NCI-H187 (cell line): ENCODE data around the gene DISC1.

Experiments
- DNase-seq, 2 experiments: peaks; one replicate each; lab custom pipeline; 2025; lab: John Stamatoyannopoulos, UW

Gene DISC1

DNA sequence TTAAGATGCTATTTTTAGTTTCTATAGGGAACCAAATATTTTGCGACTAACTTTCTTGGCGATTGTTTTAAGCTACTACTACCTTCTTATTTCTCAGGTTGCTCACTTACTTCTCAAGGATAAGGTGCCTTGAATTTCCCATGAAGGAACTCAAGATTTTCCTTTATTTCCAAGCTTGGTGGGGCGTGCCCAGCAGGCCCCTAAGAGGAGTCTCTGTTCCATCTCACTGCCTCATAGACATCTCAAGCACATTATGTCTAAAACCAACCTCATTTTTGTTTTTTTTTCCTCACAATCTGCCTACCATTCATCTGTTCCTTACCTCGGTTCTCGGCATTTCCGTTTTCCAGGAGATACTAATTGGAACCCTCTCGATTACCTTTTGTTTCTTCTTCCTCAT lies 421.9 kb downstream of the DISC1 start:
- no peak for DNase-seq

DNA sequence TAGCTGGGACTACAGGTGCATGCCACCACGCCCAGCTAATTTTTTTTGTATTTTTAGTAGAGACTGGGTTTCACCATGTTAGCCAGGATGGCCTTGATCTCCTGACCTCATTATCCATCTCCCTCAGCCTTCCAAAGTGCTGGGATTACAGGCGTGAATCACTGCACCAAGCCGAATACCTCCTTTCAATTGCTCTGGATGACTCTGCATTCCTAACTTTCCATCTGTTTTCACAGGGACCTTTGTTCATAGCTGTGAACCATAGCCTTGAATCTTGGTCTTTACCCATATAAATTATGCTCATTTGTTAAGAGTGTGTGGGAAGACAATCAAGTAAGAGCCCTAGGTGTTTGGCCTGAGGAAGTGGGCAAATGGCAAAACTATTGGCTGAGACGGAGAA lies 422.7 kb downstream of the DISC1 start:
- DNase-seq: no peak

DNA sequence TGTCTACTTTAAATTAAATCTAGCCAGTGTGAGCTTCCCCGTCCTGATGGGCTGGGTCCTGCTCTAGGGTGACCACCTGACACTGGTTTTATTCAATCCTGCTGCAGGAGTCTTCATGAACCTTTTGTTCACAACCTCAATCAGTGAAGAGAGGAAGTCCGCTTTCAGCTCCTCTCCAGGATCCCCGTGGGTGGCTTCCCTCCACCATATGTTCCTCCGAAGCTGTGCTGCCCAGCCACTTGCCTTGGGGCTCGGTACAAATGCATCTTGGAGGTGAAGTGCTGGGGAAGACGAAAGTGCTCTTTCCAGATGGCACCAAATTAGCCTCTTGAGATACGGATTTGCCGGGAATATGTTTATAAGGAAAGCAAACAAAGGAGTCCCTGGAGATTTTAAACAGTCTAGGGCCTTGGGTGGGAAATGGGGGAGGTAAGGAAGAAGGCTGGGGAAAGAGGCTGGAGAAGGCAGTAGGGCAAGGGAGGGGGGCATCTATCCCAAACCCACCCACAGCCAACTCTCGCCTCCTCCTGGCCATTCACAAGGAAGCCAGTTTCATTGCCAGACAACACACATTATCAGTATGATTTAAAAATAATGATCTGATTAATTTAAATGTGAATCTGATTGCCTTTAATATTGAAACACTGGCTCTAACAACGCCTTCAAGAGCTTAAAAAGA lies 430.8 kb downstream of the DISC1 start:
- DNase-seq: no peak

DNA sequence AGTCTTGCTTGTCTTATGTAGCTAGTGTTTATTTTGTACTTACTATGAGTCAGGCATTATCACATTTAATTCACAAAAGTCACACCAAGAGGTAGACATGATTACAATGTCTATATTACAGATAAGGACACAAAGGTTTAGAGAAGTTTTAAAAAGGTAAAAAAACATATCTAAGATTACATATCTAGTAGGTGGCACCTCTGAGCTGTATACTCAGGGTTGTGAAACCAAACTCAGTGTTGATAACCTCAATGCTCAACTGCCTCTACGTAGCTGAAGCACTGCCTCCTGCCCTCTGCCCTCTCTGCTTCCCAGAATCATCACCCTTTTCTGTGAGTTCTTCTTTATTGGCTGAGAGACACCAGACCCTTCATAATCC lies 431.3 kb downstream of the DISC1 start:
- no peak for DNase-seq

DNA sequence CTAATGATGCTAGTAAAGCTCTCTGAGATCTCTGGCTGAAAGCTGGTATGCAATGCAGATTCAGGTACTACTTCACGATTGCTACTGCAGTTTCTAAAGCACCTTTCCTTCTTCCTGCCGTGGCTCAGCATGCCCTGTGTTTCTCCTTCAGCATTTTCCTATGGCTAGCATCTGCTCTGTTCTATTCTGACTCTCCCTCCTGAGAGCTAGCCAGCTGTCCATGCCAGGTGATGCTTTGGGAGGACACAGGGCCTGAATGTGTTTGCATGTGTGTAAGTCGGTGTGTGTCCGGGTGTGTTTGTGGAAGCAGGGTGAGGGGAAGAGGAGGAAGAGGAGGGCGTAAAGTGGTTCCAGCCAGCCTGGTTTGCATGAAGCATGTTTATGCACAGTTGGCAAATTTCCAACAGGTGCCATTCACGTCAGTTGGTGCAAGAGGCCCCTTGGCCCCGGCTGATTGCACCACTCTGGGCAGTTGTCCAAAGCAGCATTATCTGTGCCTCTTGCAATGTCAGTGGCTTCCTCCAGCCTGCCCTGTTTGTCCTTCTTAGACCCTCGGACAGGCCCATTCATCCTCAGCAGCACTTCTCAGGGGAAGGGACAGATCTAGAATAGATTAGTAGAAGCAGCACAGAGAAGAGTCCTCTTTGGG lies 433.3 kb downstream of the DISC1 start:
- no peak for DNase-seq

DNA sequence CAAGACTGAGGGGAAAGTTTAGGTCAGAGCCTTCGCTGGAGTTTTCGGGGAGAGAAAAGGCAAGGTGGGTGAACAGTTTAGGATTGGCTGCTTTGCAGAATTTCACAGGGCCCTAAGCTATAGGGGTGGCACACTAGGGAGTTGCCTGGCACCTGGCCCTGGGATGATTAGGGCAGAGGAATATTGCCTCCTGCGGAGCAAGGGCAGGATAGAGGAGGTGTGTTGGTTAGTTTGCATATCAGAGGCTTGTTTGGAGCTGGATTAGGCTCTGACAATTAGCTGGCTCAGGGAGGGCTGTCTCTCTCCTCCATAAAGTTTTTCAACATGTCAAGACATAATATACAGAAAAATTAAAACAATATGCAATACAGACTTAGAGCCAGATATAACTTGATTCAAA lies 436.4 kb downstream of the DISC1 start:
- DNase-seq: no peak

DNA sequence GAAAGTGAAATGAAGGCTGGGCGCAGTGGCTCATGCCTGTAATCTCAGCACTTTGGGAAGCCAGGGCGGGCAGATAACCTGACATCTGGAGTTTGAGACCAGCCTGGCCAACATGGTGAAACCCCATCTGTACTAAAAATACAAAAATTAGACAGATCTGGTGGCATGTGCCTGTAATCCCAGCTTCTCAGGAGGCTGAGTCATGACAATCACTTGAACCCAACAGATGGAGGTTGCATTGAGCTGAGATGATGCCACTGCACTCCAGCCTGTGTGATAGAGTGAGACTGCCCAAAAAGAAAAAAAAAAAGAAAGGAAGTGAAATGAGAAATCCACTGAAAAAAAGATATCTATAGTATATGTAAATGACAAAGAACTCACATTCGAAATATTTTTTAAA lies 439.9 kb downstream of the DISC1 start:
- no peak for DNase-seq

DNA sequence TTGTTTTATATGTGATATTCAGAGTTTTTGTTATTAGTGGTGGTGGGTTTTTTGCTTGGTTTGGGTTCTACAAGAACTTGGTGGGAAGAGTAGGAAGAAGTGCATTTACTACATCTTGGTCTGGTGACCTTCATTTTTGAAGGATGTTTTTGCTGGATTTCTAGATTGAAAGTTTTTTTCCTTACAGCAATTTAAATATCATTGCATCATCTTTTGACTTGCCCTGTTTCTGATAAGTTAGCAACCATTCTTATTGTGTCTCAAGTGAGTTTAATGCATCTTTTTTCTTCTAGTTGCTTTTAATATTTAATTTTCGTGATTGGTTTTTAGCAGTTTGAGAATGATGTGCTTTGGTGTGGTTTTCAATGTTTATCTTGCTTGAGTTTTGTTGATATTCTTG lies 447.7 kb downstream of the DISC1 start:
- no peak for DNase-seq

DNA sequence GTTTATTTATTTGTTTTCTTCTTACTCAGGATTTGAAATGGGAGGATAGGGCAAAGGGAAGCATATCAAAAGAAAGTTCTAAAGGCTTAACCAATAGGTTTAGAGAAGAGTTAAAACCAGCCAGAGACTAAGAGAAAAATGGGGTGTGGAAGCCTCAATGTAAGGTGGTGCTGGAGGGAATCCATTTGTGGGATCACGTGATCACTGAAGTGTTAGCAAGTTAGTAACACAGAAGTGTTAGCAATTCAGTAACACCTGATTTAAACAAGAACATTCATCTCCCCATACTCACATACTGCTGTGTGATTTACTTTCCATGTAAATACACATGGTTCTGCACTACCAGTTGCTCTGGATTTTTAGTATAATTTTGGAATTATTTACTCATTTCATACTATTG lies 451.2 kb downstream of the DISC1 start:
- no peak for DNase-seq

DNA sequence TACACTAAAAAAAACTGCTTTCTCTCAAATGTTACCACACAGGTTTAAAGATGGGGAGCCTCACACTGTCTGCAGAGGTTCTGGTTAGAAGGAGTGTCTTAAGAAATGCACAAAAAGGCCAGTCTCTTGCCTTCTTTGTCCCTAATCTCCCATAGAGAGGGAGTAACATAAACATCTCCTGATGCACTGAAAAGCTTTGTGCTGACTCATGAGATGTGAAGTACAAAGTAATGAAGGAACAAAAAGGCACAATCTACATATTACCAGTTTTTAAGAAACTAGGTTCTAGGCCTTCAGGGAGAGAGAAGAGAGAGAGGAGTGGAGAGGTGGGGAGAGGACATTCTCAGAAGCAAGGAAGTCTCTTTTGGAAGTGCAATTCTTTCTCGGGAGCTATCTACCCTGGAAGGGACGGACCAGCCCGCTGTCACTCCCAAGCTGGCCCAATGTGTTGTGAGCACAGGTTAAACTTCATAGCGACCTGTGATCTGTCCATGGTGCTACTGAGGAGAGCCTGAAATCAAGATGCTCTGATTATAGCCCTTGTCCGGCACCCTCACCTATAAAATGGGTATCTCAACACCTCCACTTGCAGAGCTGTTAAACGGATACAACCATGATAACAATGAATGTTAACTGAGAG lies 458.1 kb downstream of the DISC1 start:
- DNase-seq: no peak

DNA sequence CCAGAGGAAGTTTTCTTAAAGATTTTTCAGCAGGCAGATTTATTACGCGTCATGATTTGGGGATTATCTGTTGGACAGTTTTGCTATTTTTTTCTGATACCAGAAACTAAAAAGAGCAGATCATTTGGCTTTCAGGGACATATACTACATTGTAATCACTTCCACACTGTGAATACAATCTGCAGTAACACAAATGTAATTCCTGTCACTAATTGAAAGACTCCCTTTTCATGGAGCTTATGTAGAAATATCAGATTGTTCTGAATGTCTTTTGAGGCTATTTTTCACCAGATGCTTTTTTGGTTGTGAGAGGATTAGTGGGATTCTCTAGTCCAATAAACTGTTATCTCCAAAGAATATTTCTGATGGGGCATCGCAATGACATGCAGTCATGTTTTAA lies 464.2 kb downstream of the DISC1 start:
- DNase-seq: no peak
